ENCODE results near the gene TMEM108.

TMEM108 gene

DNA sequence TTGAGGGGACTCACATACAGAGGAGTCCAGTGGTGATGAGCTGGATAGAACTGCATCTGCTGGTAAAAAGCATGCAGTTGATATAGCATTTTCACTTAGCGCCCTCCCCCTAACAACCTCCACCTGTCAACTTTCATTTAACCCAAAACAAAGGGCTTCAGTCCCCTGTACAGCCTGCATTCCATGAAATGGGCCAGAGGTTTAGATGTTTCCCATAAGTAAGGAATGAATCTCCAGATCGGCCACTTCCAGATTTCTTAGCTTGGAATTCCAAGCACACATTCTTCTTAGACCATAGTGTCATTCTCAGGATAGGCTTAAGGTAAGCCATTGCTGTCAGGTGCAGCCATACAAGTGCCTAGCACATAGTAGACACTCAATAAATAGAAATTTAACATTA is 328.7 kb downstream of the TMEM108 start:
- in situ Hi-C loops (cut with MboI; ENCODE audit: low pct_unique_long_range_greater_than_20kb, low sequenced_read_pairs): no loop called here
- DNase-seq: no peak

- in situ Hi-C loops (cut with MboI; ENCODE audit: low pct_unique_long_range_greater_than_20kb, low sequenced_read_pairs): no loop called here
- no peak for DNase-seq
Measured at GRCh38 chr3:133367403-133367802, 329.2 kb downstream of the TMEM108 start.

DNA sequence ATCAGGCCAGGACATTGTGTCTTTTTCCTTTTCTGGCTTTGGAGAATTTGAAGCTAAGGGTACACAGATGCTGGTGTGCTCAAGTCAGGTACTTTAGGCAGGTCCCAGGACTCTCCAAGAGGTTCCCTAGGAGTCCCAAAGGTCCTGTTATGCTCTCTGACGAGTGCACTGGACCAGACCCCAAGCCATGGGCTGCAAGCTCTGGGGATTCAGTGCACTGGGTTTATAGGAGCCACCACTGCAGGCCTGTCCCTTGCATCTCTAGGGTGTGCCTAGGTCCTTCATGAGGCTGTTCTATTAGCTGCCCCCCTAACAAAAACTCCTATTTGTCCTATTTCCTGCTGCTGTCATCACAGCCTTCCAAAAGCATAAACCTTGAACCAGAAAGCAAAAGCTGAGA is 329.8 kb downstream of the TMEM108 start:
- no peak for DNase-seq
- in situ Hi-C loops (cut with MboI; ENCODE audit: low pct_unique_long_range_greater_than_20kb, low sequenced_read_pairs): no loop called here

GRCh38 chr3:133368371-133369067 is 330.3 kb downstream of the TMEM108 start:
- no peak for DNase-seq
- in situ Hi-C loops (cut with MboI; ENCODE audit: low pct_unique_long_range_greater_than_20kb, low sequenced_read_pairs): no loop called here

- in situ Hi-C loops (cut with MboI; ENCODE audit: low pct_unique_long_range_greater_than_20kb, low sequenced_read_pairs): no loop called here
- no peak for DNase-seq
Measured at GRCh38 chr3:133369068-133369440, 330.9 kb downstream of the TMEM108 start.

GRCh38 chr3:133371181-133371580 is 333.0 kb downstream of the TMEM108 start:
- in situ Hi-C loops (cut with MboI; ENCODE audit: low pct_unique_long_range_greater_than_20kb, low sequenced_read_pairs): no loop called here

DNA sequence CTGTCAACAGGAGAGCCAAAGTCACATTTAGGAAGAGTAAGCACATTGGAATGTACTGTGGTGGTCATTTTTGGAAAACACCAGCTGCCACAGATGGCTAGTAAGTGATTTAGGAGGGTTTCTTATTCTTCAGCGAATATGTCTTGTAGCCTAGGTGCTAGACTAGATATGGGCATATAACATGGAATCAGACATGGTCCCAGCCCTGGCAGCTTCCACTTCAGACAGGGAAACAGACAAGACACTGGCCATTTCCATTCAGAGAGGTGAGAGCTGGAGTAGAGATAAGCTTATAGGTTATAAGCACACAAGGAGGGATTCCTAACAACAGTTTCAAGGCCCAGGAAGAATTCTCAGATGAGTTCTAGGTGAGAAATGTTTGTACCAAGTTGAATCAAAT is 333.5 kb downstream of the TMEM108 start:
- no peak for DNase-seq
- in situ Hi-C loops (cut with MboI; ENCODE audit: low pct_unique_long_range_greater_than_20kb, low sequenced_read_pairs): no loop called here

More at GRCh38 chr3:133371181-133371580, 333.0 kb downstream of the TMEM108 start:
- no peak for DNase-seq

DNA sequence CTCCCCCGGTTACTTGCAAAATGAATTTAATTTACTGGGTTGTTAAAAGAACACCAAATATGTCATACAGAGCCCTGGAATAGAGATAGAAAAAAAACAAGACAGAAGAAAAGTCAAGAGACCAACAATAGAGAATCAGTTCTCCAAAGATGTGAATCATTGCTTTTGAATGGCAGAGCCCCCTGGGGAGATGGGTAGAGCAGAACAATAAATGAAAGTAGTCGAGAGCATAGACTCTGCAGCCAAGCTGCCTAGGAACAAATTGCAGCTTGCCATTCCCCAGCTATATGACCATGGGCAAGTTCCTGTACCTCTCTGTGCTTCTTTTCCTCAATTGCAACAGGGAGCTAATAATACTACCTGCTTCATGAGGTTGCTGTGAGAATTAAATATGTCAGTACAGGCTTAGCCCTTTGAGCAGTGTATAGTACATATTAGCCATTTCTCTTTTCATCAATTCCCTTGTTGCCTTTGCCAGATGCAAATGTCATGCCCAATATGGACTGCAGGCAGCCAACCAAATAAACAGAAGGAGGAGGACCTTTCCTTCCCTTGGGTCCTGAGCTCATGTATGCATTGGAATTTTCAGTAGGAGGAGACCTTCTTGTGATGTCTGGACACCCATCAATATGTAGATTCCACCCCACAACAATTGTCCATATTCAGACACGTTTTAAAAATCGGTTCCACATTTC is 336.7 kb downstream of the TMEM108 start:
- in situ Hi-C loops (cut with MboI; ENCODE audit: low pct_unique_long_range_greater_than_20kb, low sequenced_read_pairs): loop anchor here (25.0 kb wide), 1 partner anchor 338 kb away; the partner anchor contains the start of gene TMEM108
- no peak for DNase-seq

DNA sequence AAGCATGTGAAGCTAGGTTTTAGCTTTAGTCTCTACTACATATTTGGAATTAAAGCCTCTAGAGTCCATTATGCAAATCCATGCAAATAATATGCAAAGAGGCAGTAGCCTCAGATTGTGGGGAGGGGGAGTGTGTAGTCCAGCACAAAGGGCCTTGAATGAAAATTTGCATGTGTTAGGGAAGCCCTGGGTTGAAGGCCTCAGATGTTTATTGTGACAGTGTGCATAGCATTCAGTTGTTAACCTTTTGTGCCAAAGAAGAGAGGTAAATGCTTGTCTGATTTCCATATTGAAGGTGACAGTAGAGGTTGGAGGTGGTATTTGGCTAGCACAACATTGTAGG is 337.2 kb downstream of the TMEM108 start:
- DNase-seq: no peak
- in situ Hi-C loops (cut with MboI; ENCODE audit: low pct_unique_long_range_greater_than_20kb, low sequenced_read_pairs): loop anchor here (25.0 kb wide), 1 partner anchor 338 kb away; the partner anchor contains the start of gene TMEM108

- in situ Hi-C loops (cut with MboI; ENCODE audit: low pct_unique_long_range_greater_than_20kb, low sequenced_read_pairs): loop anchor here (25.0 kb wide), 1 partner anchor 340 kb away; the partner anchor contains the start of gene TMEM108
- DNase-seq: peak; percentile 38
Measured at GRCh38 chr3:133376810-133377209, 338.6 kb downstream of the TMEM108 start.

- in situ Hi-C loops (cut with MboI; ENCODE audit: low pct_unique_long_range_greater_than_20kb, low sequenced_read_pairs): loop anchor here (25.0 kb wide), 1 partner anchor 340 kb away; the partner anchor contains the start of gene TMEM108
- peak; percentile 51 for DNase-seq
Measured at GRCh38 chr3:133377396-133377795, 339.2 kb downstream of the TMEM108 start.

DNA sequence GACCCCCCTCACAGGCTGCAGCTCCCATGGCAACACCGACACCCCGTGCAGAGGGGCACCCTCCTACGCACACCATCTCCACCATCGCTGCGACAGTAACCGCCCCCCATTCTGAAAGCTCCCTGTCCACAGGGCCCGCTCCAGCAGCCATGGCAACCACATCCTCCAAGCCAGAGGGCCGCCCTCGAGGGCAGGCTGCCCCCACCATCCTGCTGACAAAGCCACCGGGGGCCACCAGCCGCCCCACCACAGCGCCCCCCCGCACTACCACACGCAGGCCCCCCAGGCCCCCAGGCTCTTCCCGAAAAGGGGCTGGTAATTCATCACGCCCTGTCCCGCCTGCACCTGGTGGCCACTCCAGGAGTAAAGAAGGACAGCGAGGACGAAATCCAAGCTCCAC is 341.7 kb downstream of the TMEM108 start:
- no peak for DNase-seq
- in situ Hi-C loops (cut with MboI; ENCODE audit: low pct_unique_long_range_greater_than_20kb, low sequenced_read_pairs): loop anchor here (10.0 to 25.0 kb wide), 2 partner anchors 343 to 645 kb away; partner anchors contain the start of gene TMEM108

GRCh38 chr3:133380481-133381225 is 342.5 kb downstream of the TMEM108 start:
- in situ Hi-C loops (cut with MboI; ENCODE audit: low pct_unique_long_range_greater_than_20kb, low sequenced_read_pairs): loop anchor here (10.0 to 25.0 kb wide), 2 partner anchors 343 to 646 kb away; partner anchors contain the start of gene TMEM108
- no peak for DNase-seq

- in situ Hi-C loops (cut with MboI; ENCODE audit: low pct_unique_long_range_greater_than_20kb, low sequenced_read_pairs): loop anchor here (10.0 to 25.0 kb wide), 2 partner anchors 344 to 647 kb away; partner anchors contain the start of gene TMEM108
- DNase-seq: no peak
Measured at GRCh38 chr3:133381346-133382109, 343.3 kb downstream of the TMEM108 start.

- in situ Hi-C loops (cut with MboI; ENCODE audit: low pct_unique_long_range_greater_than_20kb, low sequenced_read_pairs): loop anchor here (10.0 to 25.0 kb wide), 2 partner anchors 346 to 648 kb away; partner anchors contain the start of gene TMEM108
- DNase-seq: no peak
Measured at GRCh38 chr3:133383175-133383574, 345.0 kb downstream of the TMEM108 start.

- in situ Hi-C loops (cut with MboI; ENCODE audit: low pct_unique_long_range_greater_than_20kb, low sequenced_read_pairs): loop anchor here (10.0 to 25.0 kb wide), 2 partner anchors 346 to 649 kb away; partner anchors contain the start of gene TMEM108
- no peak for DNase-seq
Measured at GRCh38 chr3:133383741-133384140, 345.6 kb downstream of the TMEM108 start.

GRCh38 chr3:133384331-133385027 is 346.3 kb downstream of the TMEM108 start:
- peak; percentile 66 for DNase-seq
- in situ Hi-C loops (cut with MboI; ENCODE audit: low pct_unique_long_range_greater_than_20kb, low sequenced_read_pairs): loop anchor here (10.0 to 25.0 kb wide), 2 partner anchors 347 to 650 kb away; partner anchors contain the start of gene TMEM108

DNA sequence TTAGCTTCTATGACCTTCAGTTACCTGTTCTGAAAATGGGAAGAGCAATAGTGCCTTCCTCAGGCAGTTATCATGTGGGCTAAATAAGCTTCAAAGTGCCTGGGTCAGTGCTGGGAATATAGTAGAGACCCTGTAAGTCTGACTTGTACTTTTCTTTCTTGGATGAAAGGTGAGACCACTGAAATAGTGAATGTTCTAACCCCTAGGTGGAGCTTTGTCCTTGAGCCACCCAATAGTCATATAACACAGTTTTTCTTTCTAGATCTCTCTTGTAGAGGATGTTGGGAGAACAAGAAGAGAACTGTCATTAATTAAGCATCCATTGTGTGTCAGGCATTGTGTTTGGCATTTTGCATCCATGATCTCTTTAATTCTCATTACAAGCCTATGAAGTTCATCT is 348.7 kb downstream of the TMEM108 start:
- in situ Hi-C loops (cut with MboI; ENCODE audit: low pct_unique_long_range_greater_than_20kb, low sequenced_read_pairs): loop anchor here (10.0 to 25.0 kb wide), 2 partner anchors 350 to 652 kb away; partner anchors contain the start of gene TMEM108

More for the DNA sequence above, 348.7 kb downstream of the TMEM108 start:
- peak; percentile 8 for DNase-seq

Measured in KBM-7 (cell line).